Loucy (cell line): Measurements from ENCODE around the gene PRKN.

Experiments used
- EZH2phosphoT487 ChIP-seq: fragments of 200-600 bp; IDR thresholded peaks from 2 replicates; pipeline ENCODE4 v1.6.1; 2018; ENCODE audit warnings: antibody characterized with exemption, mild to moderate bottlenecking, moderate library complexity, borderline replicate concordance
- TF ChIP-seq, protein P1 (sequence below): fragments of 200-600 bp; sonication (generic); conservative IDR thresholded peaks from 2 replicates; pipeline ENCODE4 v1.5.1; 2014; ENCODE audit warnings: mild to moderate bottlenecking, antibody characterized with exemption, low read length

- TF ChIP-seq, protein P1, sequence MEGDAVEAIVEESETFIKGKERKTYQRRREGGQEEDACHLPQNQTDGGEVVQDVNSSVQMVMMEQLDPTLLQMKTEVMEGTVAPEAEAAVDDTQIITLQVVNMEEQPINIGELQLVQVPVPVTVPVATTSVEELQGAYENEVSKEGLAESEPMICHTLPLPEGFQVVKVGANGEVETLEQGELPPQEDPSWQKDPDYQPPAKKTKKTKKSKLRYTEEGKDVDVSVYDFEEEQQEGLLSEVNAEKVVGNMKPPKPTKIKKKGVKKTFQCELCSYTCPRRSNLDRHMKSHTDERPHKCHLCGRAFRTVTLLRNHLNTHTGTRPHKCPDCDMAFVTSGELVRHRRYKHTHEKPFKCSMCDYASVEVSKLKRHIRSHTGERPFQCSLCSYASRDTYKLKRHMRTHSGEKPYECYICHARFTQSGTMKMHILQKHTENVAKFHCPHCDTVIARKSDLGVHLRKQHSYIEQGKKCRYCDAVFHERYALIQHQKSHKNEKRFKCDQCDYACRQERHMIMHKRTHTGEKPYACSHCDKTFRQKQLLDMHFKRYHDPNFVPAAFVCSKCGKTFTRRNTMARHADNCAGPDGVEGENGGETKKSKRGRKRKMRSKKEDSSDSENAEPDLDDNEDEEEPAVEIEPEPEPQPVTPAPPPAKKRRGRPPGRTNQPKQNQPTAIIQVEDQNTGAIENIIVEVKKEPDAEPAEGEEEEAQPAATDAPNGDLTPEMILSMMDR, result no peak
- TF ChIP-seq EZH2phosphoT487, result no peak
Observed at GRCh38 chr6:161961796-161962195, 765.8 kb downstream of the PRKN start.
